DOHH2 (cell line): ENCODE measurements around the gene MICAL2.

Source experiments
- H3F3A ChIP-seq: fragments of 200-600 bp; sonication (generic), shearing (Covaris generic); 2 replicates; pipeline ENCODE4 v1.6.0; 2016; ENCODE audit warnings: antibody characterized with exemption, mild to moderate bottlenecking; ENCODE audit not compliant: control insufficient read depth, insufficient read depth
- H3K27ac ChIP-seq: fragments of 200-600 bp; sonication (generic); 2 replicates; pipeline ENCODE4 v1.5.1; 2014; ENCODE audit warnings: low read depth, mild to moderate bottlenecking, low read length, moderate library complexity
- H3K27me3 ChIP-seq: fragments of 200-600 bp; sonication (generic); 2 replicates; pipeline ENCODE4 v1.6.1; 2014; ENCODE audit warnings: mild to moderate bottlenecking, low read length, mixed read lengths; ENCODE audit not compliant: control insufficient read depth
- H3K36me3 ChIP-seq: fragments of 200-600 bp; sonication (generic); 2 replicates; pipeline ENCODE4 v1.6.1; 2014; ENCODE audit warnings: mild to moderate bottlenecking, low read length, moderate library complexity, mixed read lengths; ENCODE audit not compliant: control insufficient read depth
- H3K4me1 ChIP-seq: fragments of 200-600 bp; sonication (generic); 2 replicates; pipeline ENCODE4 v1.6.1; 2014; ENCODE audit warnings: mild to moderate bottlenecking, low read length, mixed read lengths; ENCODE audit not compliant: control insufficient read depth
- H3K4me2 ChIP-seq: fragments of 200-600 bp; sonication (generic); 2 replicates; pipeline ENCODE4 v1.6.0; 2014; ENCODE audit warnings: mild to moderate bottlenecking, low read length, moderate library complexity
- H3K4me3 ChIP-seq: fragments of 200-600 bp; sonication (generic); 2 replicates; pipeline ENCODE4 v1.5.1; 2014; ENCODE audit warnings: mild to moderate bottlenecking, low read length, mixed read lengths
- H3K79me2 ChIP-seq: fragments of 200-600 bp; sonication (generic); 2 replicates; pipeline ENCODE4 v1.6.1; 2014; ENCODE audit warnings: mild to moderate bottlenecking, low read length, mixed read lengths; ENCODE audit not compliant: control insufficient read depth
- H3K9me2 ChIP-seq: fragments of 200-600 bp; sonication (generic); replicated peaks from 2 replicates; pipeline ENCODE4 v1.6.1; 2014; ENCODE audit warnings: mild to moderate bottlenecking, low read length, mixed read lengths; ENCODE audit not compliant: control insufficient read depth
- H3K9me3 ChIP-seq: fragments of 200-600 bp; sonication (generic); 2 replicates; pipeline ENCODE4 v1.6.1; 2014; ENCODE audit warnings: antibody characterized with exemption, low read length, mixed read lengths; ENCODE audit not compliant: control insufficient read depth, insufficient read depth
- H4K20me1 ChIP-seq: fragments of 200-600 bp; sonication (generic); 2 replicates; pipeline ENCODE4 v1.6.0; 2014; ENCODE audit warnings: low read depth, mild to moderate bottlenecking, antibody characterized with exemption, low read length, moderate library complexity; ENCODE audit not compliant: control insufficient read depth, insufficient read depth
- CTCF ChIP-seq: fragments of 200-600 bp; sonication (generic); IDR thresholded peaks from one replicate; pipeline ENCODE4 v1.5.1; 2014; ENCODE audit warnings: antibody characterized with exemption, mild to moderate bottlenecking, low read depth, low read length; ENCODE audit not compliant: poor library complexity, severe bottlenecking
- EZH2phosphoT487 ChIP-seq: fragments of 200-600 bp; sonication (generic); IDR thresholded peaks from 2 replicates; pipeline ENCODE4 v1.6.1; 2017; ENCODE audit warnings: borderline replicate concordance, mild to moderate bottlenecking, antibody characterized with exemption, low read length, moderate library complexity, mixed read lengths

MICAL2 gene

DNA sequence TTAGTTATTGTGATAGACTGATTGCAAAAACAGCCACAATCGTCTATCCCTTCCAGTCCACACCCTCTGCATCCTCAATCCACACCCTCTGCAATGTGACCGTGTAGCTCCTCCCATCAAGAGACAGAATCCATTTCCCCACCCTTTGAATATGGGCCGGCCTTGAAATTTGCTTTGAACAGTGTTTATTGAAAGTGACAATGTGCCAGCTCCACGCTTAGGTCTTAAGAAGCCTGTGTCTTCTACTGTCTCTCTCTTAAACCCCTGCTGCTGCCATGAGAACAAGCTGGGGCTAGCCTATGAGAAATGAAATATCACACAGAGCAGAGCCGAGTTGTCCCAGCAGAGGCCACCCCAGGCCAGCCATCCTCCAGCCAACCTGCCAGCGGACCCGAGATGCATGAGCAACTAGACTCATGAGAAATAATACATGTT lies 22.3 kb upstream of the MICAL2 start:
- Histone ChIP-seq H3K4me3 (no peak overlapping the region), H3K4me2 (no peak overlapping the region), H3K36me3 (no peaks in the 10 kb centered on the region), H4K20me1 (no peaks in the 10 kb centered on the region), H3K27ac (no peak overlapping the region), H3K79me2 (no peaks in the 10 kb centered on the region), H3F3A (no peaks in the 10 kb centered on the region), H3K9me3 (no peaks in the 10 kb centered on the region), H3K4me1 (peaks cover 4% of the 10 kb centered on the region; the same call in 1 of the 2 replicates), H3K27me3 (no peaks in the 10 kb centered on the region), H3K9me2 (no peaks in the 10 kb centered on the region)
- TF ChIP-seq EZH2phosphoT487 (no peak), CTCF (no peak)

DNA sequence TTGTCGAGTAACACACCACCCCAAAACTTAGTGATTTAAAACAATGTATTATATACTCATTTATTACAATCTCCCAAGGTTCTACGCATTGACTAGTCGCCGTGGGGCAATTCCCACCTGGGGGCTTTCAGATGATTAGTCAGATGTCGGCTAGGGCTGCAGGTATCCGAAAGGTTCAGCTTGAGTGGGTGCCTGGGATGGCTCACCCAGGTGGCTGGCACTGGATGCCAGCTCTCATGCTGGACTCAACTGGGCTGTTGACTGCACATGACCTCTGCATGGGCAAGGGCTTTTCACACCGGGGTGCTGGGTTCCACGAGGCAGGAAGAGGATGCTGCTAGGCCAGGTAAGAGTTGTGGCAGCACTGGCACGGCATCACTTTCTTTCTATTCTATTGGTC lies 21.9 kb upstream of the MICAL2 start:
- Histone ChIP-seq H3K79me2 (no peaks in the 10 kb centered on the region), H3K4me3 (no peak overlapping the region), H3K4me1 (peaks cover 4% of the 10 kb centered on the region; the same call in 1 of the 2 replicates), H3K36me3 (no peaks in the 10 kb centered on the region), H4K20me1 (no peaks in the 10 kb centered on the region), H3K9me3 (no peaks in the 10 kb centered on the region), H3K27ac (no peak overlapping the region), H3K27me3 (no peaks in the 10 kb centered on the region), H3F3A (no peaks in the 10 kb centered on the region), H3K4me2 (no peak overlapping the region), H3K9me2 (no peaks in the 10 kb centered on the region)
- no peak for TF ChIP-seq EZH2phosphoT487
- TF ChIP-seq CTCF, result no peak

GRCh38 chr11:12089041-12089440 lies 21.3 kb upstream of the MICAL2 start:
- Histone ChIP-seq H3K9me2 (no peaks in the 10 kb centered on the region), H3K4me3 (no peak overlapping the region), H3F3A (no peaks in the 10 kb centered on the region), H3K36me3 (no peaks in the 10 kb centered on the region), H3K79me2 (no peaks in the 10 kb centered on the region), H3K27me3 (no peaks in the 10 kb centered on the region), H3K27ac (no peak overlapping the region), H3K4me1 (peaks cover 4% of the 10 kb centered on the region; the same call in 1 of the 2 replicates), H3K4me2 (no peak overlapping the region), H3K9me3 (no peaks in the 10 kb centered on the region), H4K20me1 (no peaks in the 10 kb centered on the region)
- TF ChIP-seq CTCF, result no peak
- TF ChIP-seq EZH2phosphoT487, result no peak

DNA sequence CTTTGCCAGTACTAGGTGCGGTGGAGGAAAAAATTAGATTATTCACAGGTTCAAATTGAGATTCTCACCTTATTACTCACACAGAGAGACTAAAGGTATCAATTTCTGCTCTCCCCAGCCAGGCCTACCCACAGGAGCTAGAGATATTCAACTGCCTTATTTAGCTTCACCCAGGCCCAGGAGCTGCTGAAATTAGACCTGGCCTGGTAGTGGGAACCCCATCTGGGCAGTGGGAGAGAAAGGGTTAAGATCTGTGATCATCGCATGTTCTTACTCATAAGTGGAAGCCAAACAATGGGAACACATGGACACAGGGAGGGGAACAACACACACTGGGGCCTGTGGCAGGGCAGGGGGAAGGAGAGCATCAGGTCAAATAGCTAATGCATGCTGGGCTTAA lies 20.9 kb upstream of the MICAL2 start:
- Histone ChIP-seq H3K9me2 (no peaks in the 10 kb centered on the region), H3K9me3 (no peaks in the 10 kb centered on the region), H4K20me1 (no peaks in the 10 kb centered on the region), H3K4me2 (no peak overlapping the region), H3K27me3 (no peaks in the 10 kb centered on the region), H3K79me2 (no peaks in the 10 kb centered on the region), H3K4me3 (no peak overlapping the region), H3K4me1 (peaks cover 4% of the 10 kb centered on the region; the same call in 1 of the 2 replicates), H3K36me3 (no peaks in the 10 kb centered on the region), H3F3A (no peaks in the 10 kb centered on the region), H3K27ac (no peak overlapping the region)
- TF ChIP-seq EZH2phosphoT487, result no peak
- TF ChIP-seq CTCF, result no peak
